Measurements from ENCODE around the gene NDUFC1. TPM values are rescaled to one million over a fixed set of nuclear protein-coding genes. Genes with fewer than 3 reads are reported as not detected.

Gene NDUFC1
- 18.7 and 53.4 TPM in 2 replicates for total RNA-seq

DNA sequence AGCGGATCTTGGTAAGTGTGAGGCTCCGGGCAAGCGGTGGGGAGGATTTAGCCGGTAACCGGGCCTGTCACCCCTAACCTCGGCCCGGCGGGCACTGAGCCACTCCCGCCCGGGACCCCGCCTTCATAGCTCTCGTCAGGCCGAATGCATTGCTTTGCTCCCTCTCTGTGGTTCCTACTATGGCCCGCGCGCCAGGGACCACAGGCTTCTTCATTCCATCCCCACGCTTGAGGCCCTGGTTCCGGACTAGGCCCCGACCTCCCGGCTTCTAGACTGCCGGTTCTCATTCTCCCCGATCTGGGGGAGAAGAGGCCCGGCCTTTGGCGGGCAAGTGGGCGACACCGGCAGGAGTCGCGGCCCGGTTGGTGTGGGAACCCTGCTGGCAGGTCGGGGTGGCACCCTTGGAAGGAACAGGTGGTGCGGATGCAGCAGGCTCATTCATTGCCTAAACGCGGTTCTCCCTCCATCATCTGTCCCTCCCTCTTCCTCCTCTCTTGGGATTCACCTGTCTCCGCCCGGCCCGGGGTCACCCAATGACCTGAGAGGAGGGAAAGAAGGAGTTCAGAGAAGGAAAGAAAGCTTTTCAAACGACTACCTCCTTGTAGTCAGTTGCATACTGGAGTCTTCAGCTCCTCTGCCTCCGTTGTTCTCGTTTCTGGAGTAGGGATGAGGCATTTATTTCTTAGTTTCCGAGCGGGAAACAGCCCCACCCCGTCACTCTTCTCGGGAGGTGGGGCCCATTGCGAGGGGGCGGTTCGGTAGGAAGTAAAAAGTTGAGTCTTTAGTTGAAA lies at the start of gene NDUFC1:
TSS of gene NDUFC1 (minus strand) at position 657 of the 791 bp plus-strand sequence. CDS start 6,679 bp downstream, outside the sequence.
- no peak for FAIRE-seq
- DNase-seq (ENCODE audit: low read depth) = peak; percentile 55

DNA sequence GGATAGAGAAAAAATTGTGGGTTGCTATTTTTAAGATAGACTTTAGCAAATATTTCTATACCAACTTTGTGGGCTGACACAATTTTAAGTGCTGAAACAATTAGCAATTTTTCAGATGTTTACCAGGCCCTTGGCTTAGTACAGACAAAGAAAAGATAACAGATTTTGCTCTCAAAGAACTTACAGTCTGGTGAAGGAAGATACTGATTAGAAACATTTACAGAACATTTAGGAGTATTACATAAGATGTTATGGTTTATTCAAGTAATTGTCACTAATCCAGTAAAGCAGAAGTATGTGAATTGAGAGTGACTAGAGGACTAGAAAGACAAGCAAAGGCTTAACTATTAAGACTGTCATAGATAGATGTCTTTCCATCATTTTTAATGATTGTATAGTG lies 35.3 kb upstream of the NDUFC1 start:
- Histone ChIP-seq H3K36me3 (ENCODE audit: control insufficient read depth, insufficient read depth, low read length) (peaks cover 6% of the 10 kb centered on the region), H3K4me3 (ENCODE audit: low read depth, low read length) (no peak overlapping the region), H3K27me3 (ENCODE audit: control insufficient read depth, insufficient read depth, low read length) (no peaks in the 10 kb centered on the region)
- FAIRE-seq (no peak), DNase-seq (ENCODE audit: low read depth) (no peak)
- TF ChIP-seq, protein P1, sequence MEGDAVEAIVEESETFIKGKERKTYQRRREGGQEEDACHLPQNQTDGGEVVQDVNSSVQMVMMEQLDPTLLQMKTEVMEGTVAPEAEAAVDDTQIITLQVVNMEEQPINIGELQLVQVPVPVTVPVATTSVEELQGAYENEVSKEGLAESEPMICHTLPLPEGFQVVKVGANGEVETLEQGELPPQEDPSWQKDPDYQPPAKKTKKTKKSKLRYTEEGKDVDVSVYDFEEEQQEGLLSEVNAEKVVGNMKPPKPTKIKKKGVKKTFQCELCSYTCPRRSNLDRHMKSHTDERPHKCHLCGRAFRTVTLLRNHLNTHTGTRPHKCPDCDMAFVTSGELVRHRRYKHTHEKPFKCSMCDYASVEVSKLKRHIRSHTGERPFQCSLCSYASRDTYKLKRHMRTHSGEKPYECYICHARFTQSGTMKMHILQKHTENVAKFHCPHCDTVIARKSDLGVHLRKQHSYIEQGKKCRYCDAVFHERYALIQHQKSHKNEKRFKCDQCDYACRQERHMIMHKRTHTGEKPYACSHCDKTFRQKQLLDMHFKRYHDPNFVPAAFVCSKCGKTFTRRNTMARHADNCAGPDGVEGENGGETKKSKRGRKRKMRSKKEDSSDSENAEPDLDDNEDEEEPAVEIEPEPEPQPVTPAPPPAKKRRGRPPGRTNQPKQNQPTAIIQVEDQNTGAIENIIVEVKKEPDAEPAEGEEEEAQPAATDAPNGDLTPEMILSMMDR (IDR thresholded peaks at IDR 0.05; ENCODE audit: insufficient read depth, low read length, severe bottlenecking) = no peak

More for the DNA sequence above, at the start of gene NDUFC1:
- TF ChIP-seq, protein P1 (IDR thresholded peaks at IDR 0.05; ENCODE audit: insufficient read depth, low read length, severe bottlenecking) = peak; percentile 44
- Histone ChIP-seq H3K36me3 (ENCODE audit: control insufficient read depth, insufficient read depth, low read length) (peaks cover 4% of the 10 kb centered on the region), H3K27me3 (ENCODE audit: control insufficient read depth, insufficient read depth, low read length) (no peaks in the 10 kb centered on the region), H3K4me3 (ENCODE audit: low read depth, low read length) (peak within 1 kb of the TSS; percentile 98)

DNA sequence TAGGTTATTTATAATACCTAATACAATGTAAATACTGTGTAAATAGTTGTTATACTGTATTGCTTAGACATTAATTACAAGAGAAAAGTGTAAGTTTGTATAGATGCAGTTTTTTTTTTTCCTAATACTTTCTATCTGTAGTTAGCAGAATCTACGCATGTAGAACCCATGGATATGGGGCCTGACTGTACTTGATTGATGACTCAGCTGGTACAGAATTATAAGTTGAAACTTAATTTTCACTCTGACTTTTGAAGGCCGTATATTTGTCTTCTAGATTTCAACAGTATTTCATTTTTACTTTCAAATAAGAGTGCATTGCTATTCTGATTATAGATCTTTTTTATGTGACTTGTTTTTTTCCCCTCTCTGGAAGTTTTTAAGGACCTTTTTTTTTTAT lies 30.8 kb upstream of the NDUFC1 start:
- TF ChIP-seq, protein P1 (IDR thresholded peaks at IDR 0.05; ENCODE audit: insufficient read depth, low read length, severe bottlenecking) = no peak
- no peak overlapping the region for H3K4me3 ChIP-seq (ENCODE audit: low read depth, low read length)
- no peak for FAIRE-seq
- DNase-seq (ENCODE audit: low read depth) = peak; percentile 53
- no peaks in the 10 kb centered on the region for H3K27me3 ChIP-seq (ENCODE audit: control insufficient read depth, insufficient read depth, low read length)
- peaks cover 1% of the 10 kb centered on the region for H3K36me3 ChIP-seq (ENCODE audit: control insufficient read depth, insufficient read depth, low read length)

DNA sequence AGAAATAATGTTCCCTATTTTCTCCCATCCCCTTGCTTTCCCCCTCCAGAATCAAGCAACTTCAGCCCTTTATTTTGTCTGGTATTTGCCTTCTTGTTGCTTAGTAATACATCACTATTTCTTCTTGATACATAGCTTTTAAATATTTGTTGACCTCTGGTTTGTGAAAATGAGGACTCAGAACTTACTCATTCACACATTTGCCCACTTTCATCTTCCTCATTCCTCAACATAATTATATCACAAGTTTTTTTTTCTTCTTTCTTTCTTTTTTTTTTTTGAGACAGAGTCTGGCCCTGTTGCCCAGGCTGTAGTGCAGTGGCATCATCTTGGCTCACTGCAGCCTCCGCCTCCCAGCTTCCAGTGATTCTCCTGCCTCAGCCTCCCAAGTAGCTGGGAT lies 28.9 kb upstream of the NDUFC1 start:
- Histone ChIP-seq H3K36me3 (ENCODE audit: control insufficient read depth, insufficient read depth, low read length) (peaks cover 1% of the 10 kb centered on the region), H3K27me3 (ENCODE audit: control insufficient read depth, insufficient read depth, low read length) (no peaks in the 10 kb centered on the region), H3K4me3 (ENCODE audit: low read depth, low read length) (no peak overlapping the region)
- FAIRE-seq = no peak
- DNase-seq (ENCODE audit: low read depth) = peak; percentile 59
- TF ChIP-seq, protein P1 (IDR thresholded peaks at IDR 0.05; ENCODE audit: insufficient read depth, low read length, severe bottlenecking) = no peak

DNA sequence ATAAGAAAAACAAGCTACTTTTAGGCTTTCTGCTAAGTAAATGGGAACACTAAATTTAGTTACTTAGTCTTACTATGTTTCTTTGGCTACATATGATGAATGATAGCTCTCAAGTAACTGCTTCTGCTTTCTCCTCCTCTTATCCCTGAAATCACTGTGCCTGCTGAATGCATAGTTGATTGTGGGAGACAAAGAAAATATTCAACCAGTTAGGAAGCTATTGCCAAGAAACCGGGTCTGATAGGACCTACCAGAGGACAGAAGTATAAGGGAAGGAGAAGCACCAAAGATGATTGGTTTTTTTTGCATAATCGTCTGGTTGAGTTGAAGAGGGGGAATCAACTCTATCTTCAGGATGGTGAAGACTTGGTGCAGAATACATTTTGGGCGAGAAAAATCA lies 28.0 kb upstream of the NDUFC1 start:
- TF ChIP-seq, protein P1 (IDR thresholded peaks at IDR 0.05; ENCODE audit: insufficient read depth, low read length, severe bottlenecking) = no peak
- Histone ChIP-seq H3K4me3 (ENCODE audit: low read depth, low read length) (no peak overlapping the region), H3K27me3 (ENCODE audit: control insufficient read depth, insufficient read depth, low read length) (no peaks in the 10 kb centered on the region), H3K36me3 (ENCODE audit: control insufficient read depth, insufficient read depth, low read length) (peaks cover 1% of the 10 kb centered on the region)
- FAIRE-seq = no peak
- DNase-seq (ENCODE audit: low read depth) = no peak

Measured in bronchial epithelial cell (primary cell).